Ovary (tissue), 9 donors: ENCODE data around the gene ATF7IP2. TPM values are rescaled to one million over a fixed set of nuclear protein-coding genes. Genes with fewer than 3 reads are reported as not detected.

Experiments
- DNase-seq, 5 donors: peaks; one replicate each; pipeline ENCODE4 v3.0.0-alpha.2; 2019 to 2020
- H3K27ac ChIP-seq, 2 donors: fragments of 200-600 bp; one replicate each; pipeline versions ENCODE4 v1.5.1 to v1.8.0; 2019 to 2022
- H3K27me3 ChIP-seq: fragments of 200-600 bp; one replicate; pipeline ENCODE4 v1.8.0; 2022
- H3K36me3 ChIP-seq: fragments of 200-600 bp; sonication (generic); one replicate; pipeline ENCODE4 v1.5.1; 2019
- H3K4me1 ChIP-seq: one replicate; pipeline ENCODE4 v1.8.1; 2013; ENCODE audit warnings: mild to moderate bottlenecking, moderate library complexity; ENCODE audit not compliant: insufficient read depth
- H3K4me3 ChIP-seq: fragments of 200-600 bp; sonication (generic); one replicate; pipeline ENCODE4 v1.5.1; 2017
- H3K9me3 ChIP-seq, 2 donors: fragments of 200-600 bp in 1 of 2; sonication (generic) in 1 of 2; one replicate each; pipeline versions ENCODE4 v1.5.1 to v1.8.1; 2013 to 2019; ENCODE audit warnings: mild to moderate bottlenecking in 1 of 2, moderate library complexity in 1 of 2
- CTCF ChIP-seq, 3 donors: fragments of 450-650 bp in 2 of 3; fragments of 200-600 bp in 1 of 3; IDR thresholded peaks; one replicate each; pipeline versions ENCODE4 v1.5.1 to v1.8.0; 2016 to 2022; ENCODE audit warnings: antibody characterized with exemption in 3 of 3, mild to moderate bottlenecking in 1 of 3
- EP300 ChIP-seq: sonication (generic); formaldehyde crosslinking; IDR thresholded peaks from one replicate; pipeline ENCODE4 v1.6.1; 2017; ENCODE audit warnings: antibody characterized with exemption
- POLR2A ChIP-seq: fragments of 450-650 bp; IDR thresholded peaks from one replicate; pipeline ENCODE4 v1.6.1; 2017; ENCODE audit warnings: antibody characterized with exemption, mild to moderate bottlenecking, moderate library complexity
- WGBS, 3 donors: extraction: QIAGEN DNeasy Blood & Tissue Kit in 1 of 3; methylation state at CpG; one replicate each; pipeline versions ENCODE4 v1.1.5 to v1.1.7; 2013 to 2017; 5-methylcytosine and 5-hydroxymethylcytosine counted together
- intact Hi-C, 4 donors: fragments of 100-400 bp; cut with DNase I; formaldehyde crosslinking; loops; one replicate each; pipeline versions ENCODE4 v1.11.0 to v1.15.1; 2022 to 2023
- polyA plus RNA-seq, 2 donors: library from polyadenylated mRNA; stranded (reverse); fragments of 200-250 nt in 1 of 2; fragments of 350-450 nt in 1 of 2; fragmentation: Illumina TruSeq in 1 of 2; extraction: RNeasy Lipid Tissue Mini Kit (QIAGEN cat#74804) in 1 of 2; gene quantifications; one replicate each; pipeline ENCODE4 v1.2.3, GENCODE V29; 2013 to 2014
- total RNA-seq, 7 donors: library from RNA; depleted of rRNA in 2 of 7; stranded (reverse); fragments of >200 nt in 2 of 7; fragmentation: NEBNext Ultra II Directional in 3 of 7; extraction: Animal tissue kit (Norgen Biotek cat#: 25700) in 3 of 7; gene quantifications; one replicate each; pipeline versions ENCODE4 v1.1.0 to v1.2.4, GENCODE V29; 2016 to 2023
- donor health status: DM: no; HTN: no; CAD: no; lungs with moderate emphysema.
- donor health status: DM: no; HTN: no; CAD: no.
- donor health status: Bipolar disorder and iron deficiency.
- donor health status: DM: yes; HTN: yes; CAD: no.
- donor health status: DM: no; HTN: no; CAD: no.
- donor health status: DM: yes; HTN: yes; CAD: no.

Gene ATF7IP2
- total and polyA plus RNA-seq, 9 donors: 3.5 to 20.8 (median 8.8) TPM

GRCh38 chr16:10387188-10387617 lies 1.3 kb downstream of the ATF7IP2 start:
- no peaks in the 10 kb centered on the region for H3K36me3 ChIP-seq
- H3K4me3 ChIP-seq: peak overlapping the region; percentile 49
- no peaks in the 10 kb centered on the region for H3K9me3 ChIP-seq
- WGBS, 3 donors: 72 to 82% (median 74%) methylated on average over 5 of the region's 5 CpGs
- H3K27ac ChIP-seq: no peak overlapping the region
- H3K27me3 ChIP-seq: no peaks in the 10 kb centered on the region
- H3K4me1 ChIP-seq: peaks cover 3% of the 10 kb centered on the region
- no peak for DNase-seq
- intact Hi-C loops: no loop called here
- TF ChIP-seq CTCF (IDR thresholded peaks at IDR 0.05) (no peak), EP300 (no peak), POLR2A (no peak)

GRCh38 chr16:10388988-10389387 lies 3.1 kb downstream of the ATF7IP2 start:
- no peak overlapping the region for H3K27ac ChIP-seq
- TF ChIP-seq POLR2A: no peak
- no peak for TF ChIP-seq EP300
- no peak for TF ChIP-seq CTCF (IDR thresholded peaks at IDR 0.05)
- peaks cover 3% of the 10 kb centered on the region for H3K4me1 ChIP-seq
- H3K27me3 ChIP-seq: no peaks in the 10 kb centered on the region
- intact Hi-C loops: no loop called here
- no peaks in the 10 kb centered on the region for H3K9me3 ChIP-seq
- no peak for DNase-seq
- H3K36me3 ChIP-seq: no peaks in the 10 kb centered on the region
- H3K4me3 ChIP-seq: no peak overlapping the region
- 74 to 76% (median 76%) methylated on average over 5 of the region's 5 CpGs for WGBS, 3 donors

GRCh38 chr16:10390330-10390729 lies 4.5 kb downstream of the ATF7IP2 start:
- intact Hi-C loops: no loop called here

GRCh38 chr16:10390867-10391266 lies 5.0 kb downstream of the ATF7IP2 start:
- Histone ChIP-seq H3K9me3 (no peaks in the 10 kb centered on the region), H3K4me3 (no peak overlapping the region), H3K4me1 (peaks cover 3% of the 10 kb centered on the region), H3K36me3 (no peaks in the 10 kb centered on the region), H3K27ac (no peak overlapping the region), H3K27me3 (no peaks in the 10 kb centered on the region)
- 96 to 98% (median 96%) methylated on average over 5 of the region's 5 CpGs for WGBS, 3 donors
- intact Hi-C loops: no loop called here
- DNase-seq: no peak
- no peak for TF ChIP-seq CTCF (IDR thresholded peaks at IDR 0.05)
- no peak for TF ChIP-seq EP300
- TF ChIP-seq POLR2A: no peak

More at GRCh38 chr16:10390330-10390729, 4.5 kb downstream of the ATF7IP2 start:
- H3K36me3 ChIP-seq: no peaks in the 10 kb centered on the region
- TF ChIP-seq EP300: no peak
- DNase-seq: no peak
- no peaks in the 10 kb centered on the region for H3K9me3 ChIP-seq
- H3K27ac ChIP-seq: no peak overlapping the region
- H3K27me3 ChIP-seq: no peaks in the 10 kb centered on the region
- peaks cover 3% of the 10 kb centered on the region for H3K4me1 ChIP-seq
- H3K4me3 ChIP-seq: no peak overlapping the region

- TF ChIP-seq EP300 (no peak), CTCF (IDR thresholded peaks at IDR 0.05) (no peak), POLR2A (no peak)
- Histone ChIP-seq H3K9me3 (no peaks in the 10 kb centered on the region), H3K36me3 (no peaks in the 10 kb centered on the region), H3K27ac (no peak overlapping the region), H3K4me1 (peaks cover 3% of the 10 kb centered on the region), H3K27me3 (no peaks in the 10 kb centered on the region), H3K4me3 (no peak overlapping the region)
- DNase-seq: no peak
- intact Hi-C loops: no loop called here
- WGBS, 3 donors: 94 to 98% (median 96%) methylated on average over 3 of the region's 3 CpGs
Observed at GRCh38 chr16:10391339-10391738, 5.5 kb downstream of the ATF7IP2 start.
